Tibial artery (tissue), 4 donors: Measurements from ENCODE around the gene ARL11.

Experiments used
- DNase-seq, 2 donors: peaks; one replicate each; pipeline ENCODE4 v3.0.0-alpha.2; 2019
- H3K27ac ChIP-seq, 2 donors: fragments of 200-600 bp; sonication (generic) in 1 of 2; 1 replicate in 1 of 2; 2 replicates in 1 of 2; pipeline ENCODE4 v1.5.1; 2018 to 2019; ENCODE audit warnings: mild to moderate bottlenecking in 1 of 2
- H3K27me3 ChIP-seq, 2 donors: fragments of 200-600 bp; sonication (generic) in 1 of 2; one replicate each; pipeline versions ENCODE4 v1.5.1 to v1.6.0; 2016 to 2019
- H3K36me3 ChIP-seq, 3 donors: fragments of 200-600 bp; sonication (generic) in 2 of 3; one replicate each; pipeline ENCODE4 v1.5.1; 2016 to 2019; ENCODE audit warnings: mild to moderate bottlenecking in 2 of 3
- H3K4me1 ChIP-seq, 4 donors: fragments of 200-600 bp; sonication (generic) in 2 of 4; 1 replicate in 3 of 4; 2 replicates in 1 of 4; pipeline ENCODE4 v1.5.1; 2016 to 2019
- H3K4me3 ChIP-seq, 2 donors: fragments of 200-600 bp; sonication (generic) in 1 of 2; 1 replicate in 1 of 2; 2 replicates in 1 of 2; pipeline ENCODE4 v1.5.1; 2018 to 2019; ENCODE audit warnings: mild to moderate bottlenecking in 2 of 2
- H3K9me3 ChIP-seq, 3 donors: fragments of 200-600 bp; sonication (generic) in 1 of 3; one replicate each; pipeline ENCODE4 v1.5.1; 2016 to 2019
- CTCF ChIP-seq, 2 experiments: fragments of 200-600 bp in 1 of 2; fragments of 450-650 bp in 1 of 2; IDR thresholded peaks; one replicate each; pipeline ENCODE4 v1.5.1; 2017 to 2019; ENCODE audit warnings: antibody characterized with exemption in 2 of 2, mild to moderate bottlenecking in 1 of 2, moderate library complexity in 1 of 2
- intact Hi-C: fragments of 100-400 bp; cut with DNase I; formaldehyde crosslinking; loops from one replicate; pipeline ENCODE4 v1.15.0; 2023; ENCODE audit warnings: low total_unique reads

Gene ARL11

GRCh38 chr13:49679246-49679645 lies 50.9 kb downstream of the ARL11 start:
- Histone ChIP-seq H3K9me3 (no peaks in the 10 kb centered on the region), H3K27ac (no peak overlapping the region), H3K4me3 (no peak overlapping the region), H3K27me3 (no peaks in the 10 kb centered on the region), H3K4me1 (no peaks in the 10 kb centered on the region), H3K36me3 (no peaks in the 10 kb centered on the region)
- no peak for TF ChIP-seq CTCF (IDR thresholded peaks at IDR 0.05)
- no peak for DNase-seq
- intact Hi-C loops = no loop called here

- intact Hi-C loops = no loop called here
- DNase-seq = no peak
Observed at GRCh38 chr13:49681842-49682435, 53.6 kb downstream of the ARL11 start.

More at GRCh38 chr13:49681842-49682435, 53.6 kb downstream of the ARL11 start:
- H3K27me3 ChIP-seq = no peaks in the 10 kb centered on the region
- no peak for TF ChIP-seq CTCF (IDR thresholded peaks at IDR 0.05)
- no peak overlapping the region for H3K27ac ChIP-seq
- H3K4me1 ChIP-seq = no peaks in the 10 kb centered on the region
- H3K9me3 ChIP-seq = no peaks in the 10 kb centered on the region
- H3K4me3 ChIP-seq = no peak overlapping the region
- peaks cover 0 to 11% (median 0%) of the 10 kb centered on the region in 3 donors for H3K36me3 ChIP-seq
